GM12878 (cell line): ENCODE measurements around the gene MPZL1. TPM values are rescaled to one million over a fixed set of nuclear protein-coding genes. Genes with fewer than 3 reads are reported as not detected.

Experiments used
- ATAC-seq: fragments of 200-7000 bp; cut with Tn5 transposase; 3 replicates; pipeline ENCODE4 v1.9.1; 2020; ENCODE audit warnings: mild to moderate bottlenecking, moderate library complexity
- BruUV-seq: library from RNA; stranded (reverse); fragments of 400-500 nt; replicated peaks from 2 replicates; lab custom pipeline; 2021; lab: Mats Ljungman, UMichigan
- CTCF ChIA-PET: fragments of 300-600 bp; sonication (Branson Sonifier 250); formaldehyde crosslinking; extraction: SDS; loops from one replicate; lab custom pipeline; 2021; ENCODE audit warnings: inconsistent platforms; lab: Yijun Ruan, JAX
- POLR2A ChIA-PET: fragments of 350-600 bp; formaldehyde crosslinking; extraction: SDS; loops from one replicate; lab custom pipeline; 2021; ENCODE audit warnings: inconsistent platforms; lab: Charles Lee
- RAD21 ChIA-PET: fragments of 300-600 bp; sonication (Branson Sonifier 250); formaldehyde crosslinking; loops from one replicate; lab custom pipeline; 2023; ENCODE audit warnings: antibody characterized with exemption; ENCODE audit not compliant: unreplicated experiment; lab: Charles Lee
- SMC1A ChIA-PET: fragments of 300-600 bp; sonication (Branson Sonifier 250); formaldehyde crosslinking; loops from one replicate; lab custom pipeline; 2023; ENCODE audit not compliant: unreplicated experiment, uncharacterized antibody; lab: Charles Lee
- DNase-seq: peaks from one replicate; pipeline ENCODE4 v3.0.0-alpha.2; 2011; ENCODE audit warnings: low read depth, low spot score
- FAIRE-seq: peaks from 3 replicates; lab custom pipeline; 2011; peaks lifted over from hg19 to GRCh38; lab: Jason Lieb, UNC
- H2AFZ ChIP-seq: 2 replicates; pipeline ENCODE4 v1.6.0; 2011; ENCODE audit warnings: low read depth, low read length, control low read depth; ENCODE audit not compliant: control insufficient read depth
- H3K27ac ChIP-seq: 2 replicates; pipeline ENCODE4 v1.5.1; 2011; ENCODE audit warnings: control low read depth; ENCODE audit not compliant: control insufficient read depth, insufficient read depth
- H3K27me3 ChIP-seq, 2 experiments: replicated peaks in 1 of 2; 2 replicates each; pipeline versions ENCODE4 v1.6.0 to v1.6.1; 2011; ENCODE audit warnings: low read length in 1 of 2; ENCODE audit not compliant: control insufficient read depth in 2 of 2, insufficient read depth in 2 of 2
- H3K36me3 ChIP-seq, 2 experiments: 2 replicates each; pipeline ENCODE4 v1.5.1; 2011; ENCODE audit warnings: low read length in 1 of 2; ENCODE audit not compliant: control insufficient read depth in 2 of 2, insufficient read depth in 2 of 2
- H3K4me1 ChIP-seq: 2 replicates; pipeline ENCODE4 v1.6.1; 2011; ENCODE audit warnings: mild to moderate bottlenecking, low read length, moderate library complexity, mixed read lengths; ENCODE audit not compliant: control insufficient read depth, insufficient read depth
- H3K4me2 ChIP-seq: 2 replicates; pipeline ENCODE4 v1.6.0; 2011; ENCODE audit warnings: control low read depth; ENCODE audit not compliant: control insufficient read depth, insufficient read depth
- H3K4me3 ChIP-seq: fragments of 200-600 bp; sonication (generic); 2 replicates; pipeline ENCODE4 v1.5.1; 2016
- H3K79me2 ChIP-seq: 2 replicates; pipeline ENCODE4 v1.6.0; 2011; ENCODE audit warnings: low read length; ENCODE audit not compliant: control insufficient read depth, insufficient read depth
- H3K9ac ChIP-seq: 2 replicates; pipeline ENCODE4 v1.8.0; 2011; ENCODE audit warnings: low read length, control low read depth, mixed read lengths; ENCODE audit not compliant: control insufficient read depth, insufficient read depth
- H3K9me3 ChIP-seq: replicated peaks from 3 replicates; pipeline ENCODE4 v1.5.1; 2011; ENCODE audit warnings: mild to moderate bottlenecking, low read length; ENCODE audit not compliant: control insufficient read depth, insufficient read depth
- H4K20me1 ChIP-seq: 2 replicates; pipeline ENCODE4 v1.6.0; 2011; ENCODE audit not compliant: control insufficient read depth, insufficient read depth
- BCL11A ChIP-seq: IDR thresholded peaks from 2 replicates; pipeline ENCODE4 v1.6.1; 2011; ENCODE audit warnings: low read depth, low read length
- BHLHE40 ChIP-seq, 2 experiments: fragments of 450-650 bp in 1 of 2; IDR thresholded peaks; 2 replicates each; pipeline ENCODE4 v1.6.1; 2011 to 2017; ENCODE audit warnings: low read depth in 2 of 2, borderline replicate concordance in 1 of 2, improper control_type of control experiment in 1 of 2, low read length in 1 of 2, mild to moderate bottlenecking in 1 of 2
- CHD2 ChIP-seq: IDR thresholded peaks from 2 replicates; pipeline ENCODE4 v1.6.1; 2011; ENCODE audit warnings: low read depth, low read length, improper control_type of control experiment, borderline replicate concordance
- CHD4 ChIP-seq: fragments of 200-600 bp; sonication (generic); IDR thresholded peaks from 2 replicates; pipeline ENCODE4 v1.6.1; 2016; ENCODE audit warnings: mild to moderate bottlenecking
- CREB1 ChIP-seq: IDR thresholded peaks from 2 replicates; pipeline ENCODE4 v1.6.1; 2012; ENCODE audit warnings: low read depth, mild to moderate bottlenecking, inconsistent platforms
- FOS ChIP-seq: IDR thresholded peaks from 3 replicates; pipeline ENCODE4 v1.6.1; 2011; ENCODE audit warnings: borderline replicate concordance; ENCODE audit not compliant: insufficient read length; ENCODE audit errors: extremely low read depth
- HCFC1 ChIP-seq: fragments of 150-350 bp; IDR thresholded peaks from 2 replicates; pipeline ENCODE4 v1.6.1; 2014; ENCODE audit warnings: low read length
- KAT2A ChIP-seq: conservative IDR thresholded peaks from 2 replicates; pipeline ENCODE4 v1.6.1; 2011; ENCODE audit warnings: low read depth, low read length; ENCODE audit not compliant: control insufficient read depth
- MEF2A ChIP-seq: IDR thresholded peaks from 2 replicates; pipeline ENCODE4 v1.6.1; 2011; ENCODE audit warnings: low read depth, mild to moderate bottlenecking, low read length, moderate library complexity; ENCODE audit not compliant: insufficient read depth
- MTA2 ChIP-seq: fragments of 450-650 bp; IDR thresholded peaks from 2 replicates; pipeline ENCODE4 v1.6.1; 2016; ENCODE audit warnings: low read depth, mild to moderate bottlenecking, moderate library complexity
- MTA3 ChIP-seq: IDR thresholded peaks from 2 replicates; pipeline ENCODE4 v1.6.1; 2012; ENCODE audit warnings: low read length, inconsistent platforms, borderline replicate concordance
- MXI1 ChIP-seq: fragments of 150-350 bp; IDR thresholded peaks from 2 replicates; pipeline ENCODE4 v1.6.1; 2011; ENCODE audit warnings: low read depth, mild to moderate bottlenecking, inconsistent platforms, low read length, improper control_type of control experiment
- PAX5 ChIP-seq: IDR thresholded peaks from 2 replicates; pipeline ENCODE4 v1.6.1; 2011; ENCODE audit warnings: low read depth, low read length, borderline replicate concordance
- PAX8 ChIP-seq: fragments of 450-650 bp; IDR thresholded peaks from 2 replicates; pipeline ENCODE4 v1.6.1; 2017; ENCODE audit warnings: mild to moderate bottlenecking, moderate library complexity
- RELA ChIP-seq: fragments of 450-650 bp; IDR thresholded peaks from 2 replicates; pipeline ENCODE4 v1.8.0; 2014; ENCODE audit warnings: borderline replicate concordance; ENCODE audit not compliant: partially characterized antibody
- SIN3A ChIP-seq: IDR thresholded peaks from 2 replicates; pipeline ENCODE4 v1.6.1; 2012; ENCODE audit warnings: low read depth, low read length, improper control_type of control experiment
- SMAD5 ChIP-seq: IDR thresholded peaks from 2 replicates; pipeline ENCODE4 v1.6.1; 2016; ENCODE audit warnings: antibody characterized with exemption, low read depth
- ZNF24 ChIP-seq: fragments of 450-650 bp; IDR thresholded peaks from 2 replicates; pipeline ENCODE4 v1.6.1; 2017; ENCODE audit warnings: antibody characterized with exemption, mild to moderate bottlenecking
- in situ Hi-C: fragments of 300-500 bp; cut with MboI; formaldehyde crosslinking; loops from 9 replicates; pipeline ENCODE4 v1.14.3; 2018; ENCODE audit warnings: mixed read lengths
- intact Hi-C: fragments of 100-400 bp; cut with micrococcal nuclease; formaldehyde crosslinking; loops from one replicate; pipeline ENCODE4 v1.14.2; 2022; ENCODE audit not compliant: unreplicated experiment
- polyA plus RNA-seq, 11 experiments: library from polyadenylated mRNA; depleted of rRNA in 4 of 11; unstranded in 6 of 11; stranded (reverse) in 5 of 11; fragments of >200 nt; fragmentation: Nextera tagmentation in 4 of 11; fragmentation: Illumina TruSeq in 1 of 11; extraction: Ambion mirVana in 4 of 11; extraction: Trizol in 1 of 11; gene quantifications; 1 replicate in 1 of 11; 2 replicates in 10 of 11; pipeline versions ENCODE4 v1.2.1 to v1.2.3, GENCODE V29; 2011 to 2016; ENCODE audit warnings: inconsistent platforms in 2 of 11, missing spikeins in 2 of 11, low read depth in 1 of 11
- total RNA-seq, 4 experiments: library from RNA; depleted of rRNA in 3 of 4; stranded (reverse); fragments of >200 nt in 3 of 4; fragmentation: Illumina TruSeq in 1 of 4; extraction: Trizol in 1 of 4; gene quantifications; 2 replicates each; pipeline versions ENCODE4 v1.2.1 to v1.2.3, GENCODE V29; 2013 to 2021
- TF ChIP-seq, protein P1 (sequence below): fragments of 450-650 bp; IDR thresholded peaks from 2 replicates; pipeline ENCODE4 v1.6.1; 2016; ENCODE audit warnings: mild to moderate bottlenecking
- TF ChIP-seq, protein P2 (sequence below): fragments of 450-650 bp; IDR thresholded peaks from 2 replicates; pipeline ENCODE4 v1.6.1; 2017; ENCODE audit warnings: mild to moderate bottlenecking, moderate library complexity

The MPZL1 gene
- total and polyA plus RNA-seq, 10 of the 15 experiments (the other 5 are each of a cell fraction or from before 2014, with no cell fraction given), result 9.8 to 60.9 (median 45.9) TPM

DNA sequence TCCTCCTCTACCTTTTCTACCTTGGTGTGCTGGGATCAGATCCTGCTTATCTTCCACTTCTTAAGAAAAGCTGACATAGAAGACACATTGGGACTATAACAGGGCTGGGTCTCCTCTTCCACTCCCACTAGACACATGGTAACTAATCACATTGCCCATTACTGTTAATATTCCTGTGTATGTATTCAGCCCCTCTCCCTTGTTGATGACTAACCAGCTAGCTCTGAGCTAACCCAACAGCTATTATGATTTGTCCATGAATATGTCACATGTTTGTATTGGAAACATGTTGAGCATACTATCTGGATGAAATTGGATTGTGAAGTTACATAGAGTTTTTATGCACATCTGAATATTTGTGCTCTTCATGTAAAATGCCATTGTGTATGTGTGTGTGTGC is 52.9 kb downstream of the MPZL1 start:
- ChIA-PET POLR2A (interaction anchor here (1.3 kb wide), 1 partner anchor 13 kb away, joined by 4 read pairs; no protein-coding TSS in a partner anchor), CTCF (interaction anchor here (0.7 kb wide), 1 partner anchor 308 kb away, joined by 6 read pairs; no protein-coding TSS in a partner anchor), RAD21 (interaction anchor here (1.3 kb wide), 1 partner anchor 54 kb away, joined by 3 read pairs; no protein-coding TSS in a partner anchor), SMC1A (no interaction called here)
- DNase-seq (no peak), ATAC-seq (no peak), FAIRE-seq (no peak)
- Histone ChIP-seq H3K27ac (no peak overlapping the region), H4K20me1 (no peaks in the 10 kb centered on the region), H2AFZ (no peak overlapping the region), H3K9ac (no peak overlapping the region), H3K4me1 (no peaks in the 10 kb centered on the region), H3K9me3 (no peaks in the 10 kb centered on the region), H3K4me2 (no peak overlapping the region), H3K79me2 (no peaks in the 10 kb centered on the region), H3K27me3 (no peaks in the 10 kb centered on the region), H3K36me3 (peaks cover 15 to 33% of the 10 kb centered on the region in 2 experiments), H3K4me3 (no peak overlapping the region)
- in situ Hi-C loops, result no loop called here
- intact Hi-C loops, result no loop called here
- BruUV-seq, result no TSS peak
- TF ChIP-seq MTA3 (no peak), CREB1 (no peak), MXI1 (no peak), MTA2 (no peak), CHD4 (no peak), SIN3A (no peak), RELA (no peak), CHD2 (no peak), ZNF24 (no peak), PAX8 (no peak), SMAD5 (no peak), PAX5 (no peak), BCL11A (no peak), FOS (no peak), KAT2A (no peak), MEF2A (no peak), HCFC1 (no peak), BHLHE40 (IDR thresholded peaks at IDR 0.05; ENCODE audit: borderline replicate concordance in 1 of 2, low read depth in 2 of 2, low read length in 1 of 2) (no peak)
- TF ChIP-seq, protein P1, sequence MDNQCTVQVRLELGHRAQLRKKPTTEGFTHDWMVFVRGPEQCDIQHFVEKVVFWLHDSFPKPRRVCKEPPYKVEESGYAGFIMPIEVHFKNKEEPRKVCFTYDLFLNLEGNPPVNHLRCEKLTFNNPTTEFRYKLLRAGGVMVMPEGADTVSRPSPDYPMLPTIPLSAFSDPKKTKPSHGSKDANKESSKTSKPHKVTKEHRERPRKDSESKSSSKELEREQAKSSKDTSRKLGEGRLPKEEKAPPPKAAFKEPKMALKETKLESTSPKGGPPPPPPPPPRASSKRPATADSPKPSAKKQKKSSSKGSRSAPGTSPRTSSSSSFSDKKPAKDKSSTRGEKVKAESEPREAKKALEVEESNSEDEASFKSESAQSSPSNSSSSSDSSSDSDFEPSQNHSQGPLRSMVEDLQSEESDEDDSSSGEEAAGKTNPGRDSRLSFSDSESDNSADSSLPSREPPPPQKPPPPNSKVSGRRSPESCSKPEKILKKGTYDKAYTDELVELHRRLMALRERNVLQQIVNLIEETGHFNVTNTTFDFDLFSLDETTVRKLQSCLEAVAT, result no peak
- TF ChIP-seq, protein P2, sequence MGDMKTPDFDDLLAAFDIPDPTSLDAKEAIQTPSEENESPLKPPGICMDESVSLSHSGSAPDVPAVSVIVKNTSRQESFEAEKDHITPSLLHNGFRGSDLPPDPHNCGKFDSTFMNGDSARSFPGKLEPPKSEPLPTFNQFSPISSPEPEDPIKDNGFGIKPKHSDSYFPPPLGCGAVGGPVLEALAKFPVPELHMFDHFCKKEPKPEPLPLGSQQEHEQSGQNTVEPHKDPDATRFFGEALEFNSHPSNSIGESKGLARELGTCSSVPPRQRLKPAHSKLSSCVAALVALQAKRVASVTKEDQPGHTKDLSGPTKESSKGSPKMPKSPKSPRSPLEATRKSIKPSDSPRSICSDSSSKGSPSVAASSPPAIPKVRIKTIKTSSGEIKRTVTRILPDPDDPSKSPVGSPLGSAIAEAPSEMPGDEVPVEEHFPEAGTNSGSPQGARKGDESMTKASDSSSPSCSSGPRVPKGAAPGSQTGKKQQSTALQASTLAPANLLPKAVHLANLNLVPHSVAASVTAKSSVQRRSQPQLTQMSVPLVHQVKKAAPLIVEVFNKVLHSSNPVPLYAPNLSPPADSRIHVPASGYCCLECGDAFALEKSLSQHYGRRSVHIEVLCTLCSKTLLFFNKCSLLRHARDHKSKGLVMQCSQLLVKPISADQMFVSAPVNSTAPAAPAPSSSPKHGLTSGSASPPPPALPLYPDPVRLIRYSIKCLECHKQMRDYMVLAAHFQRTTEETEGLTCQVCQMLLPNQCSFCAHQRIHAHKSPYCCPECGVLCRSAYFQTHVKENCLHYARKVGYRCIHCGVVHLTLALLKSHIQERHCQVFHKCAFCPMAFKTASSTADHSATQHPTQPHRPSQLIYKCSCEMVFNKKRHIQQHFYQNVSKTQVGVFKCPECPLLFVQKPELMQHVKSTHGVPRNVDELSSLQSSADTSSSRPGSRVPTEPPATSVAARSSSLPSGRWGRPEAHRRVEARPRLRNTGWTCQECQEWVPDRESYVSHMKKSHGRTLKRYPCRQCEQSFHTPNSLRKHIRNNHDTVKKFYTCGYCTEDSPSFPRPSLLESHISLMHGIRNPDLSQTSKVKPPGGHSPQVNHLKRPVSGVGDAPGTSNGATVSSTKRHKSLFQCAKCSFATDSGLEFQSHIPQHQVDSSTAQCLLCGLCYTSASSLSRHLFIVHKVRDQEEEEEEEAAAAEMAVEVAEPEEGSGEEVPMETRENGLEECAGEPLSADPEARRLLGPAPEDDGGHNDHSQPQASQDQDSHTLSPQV, result no peak
